COLO668 (cell line): Measurements from ENCODE around the gene KRTAP5-9.
"Not testable (repeated sequence)": the region's sequence is repeated elsewhere in the genome, so short reads cannot be mapped to it uniquely, and the experiment has no call there.

Experiments used
- DNase-seq: peaks from one replicate; lab custom pipeline; 2025; ENCODE audit not compliant: unreplicated experiment; lab: John Stamatoyannopoulos, UW

The KRTAP5-9 gene

GRCh38 chr11:71534711-71535608 is 13.3 kb upstream of the KRTAP5-9 start:
- DNase-seq: not testable (repeated sequence)

- no peak for DNase-seq
Measured at GRCh38 chr11:71535825-71536224, 12.4 kb upstream of the KRTAP5-9 start.

GRCh38 chr11:71537537-71537936 is 10.7 kb upstream of the KRTAP5-9 start:
- no peak for DNase-seq

- DNase-seq: not testable (repeated sequence)
Measured at GRCh38 chr11:71537977-71538665, 10.1 kb upstream of the KRTAP5-9 start, which contains the start of gene KRTAP5-8. TSS of gene KRTAP5-8 (plus strand) at chr11:71538025. CDS start at chr11:71538056, 31 bp downstream.

GRCh38 chr11:71538666-71538990 is 9.6 kb upstream of the KRTAP5-9 start:
- no peak for DNase-seq

GRCh38 chr11:71539017-71539416 is 9.2 kb upstream of the KRTAP5-9 start:
- DNase-seq: no peak

- not testable (repeated sequence) for DNase-seq
Measured at GRCh38 chr11:71539971-71540370, 8.2 kb upstream of the KRTAP5-9 start.

GRCh38 chr11:71540521-71541304 is 7.5 kb upstream of the KRTAP5-9 start:
- not testable (repeated sequence) for DNase-seq

GRCh38 chr11:71542382-71542781 is 5.8 kb upstream of the KRTAP5-9 start:
- no peak for DNase-seq

GRCh38 chr11:71542879-71543777 is 5.1 kb upstream of the KRTAP5-9 start:
- no peak for DNase-seq

- DNase-seq: no peak
Measured at GRCh38 chr11:71543866-71544265, 4.4 kb upstream of the KRTAP5-9 start.

GRCh38 chr11:71544525-71545214 is 3.5 kb upstream of the KRTAP5-9 start:
- no peak for DNase-seq

GRCh38 chr11:71545405-71545966 is 2.7 kb upstream of the KRTAP5-9 start:
- DNase-seq: no peak

GRCh38 chr11:71548716-71549151 is 514 bp downstream of the KRTAP5-9 start:
- DNase-seq: no peak

GRCh38 chr11:71551711-71552110 is 3.5 kb downstream of the KRTAP5-9 start:
- no peak for DNase-seq

- no peak for DNase-seq
Measured at GRCh38 chr11:71554996-71555395, 6.8 kb downstream of the KRTAP5-9 start.

- DNase-seq: no peak
Measured at GRCh38 chr11:71555508-71555907, 7.3 kb downstream of the KRTAP5-9 start.

GRCh38 chr11:71556018-71556417 is 7.8 kb downstream of the KRTAP5-9 start:
- no peak for DNase-seq

GRCh38 chr11:71557257-71557656 is 9.0 kb downstream of the KRTAP5-9 start:
- no peak for DNase-seq
